ENCODE measurements around the gene COL23A1.

- TF ChIP-seq ELF1 (CRISPR knock-in tag; IDR thresholded peaks at IDR 0.05) (no peak), EP300 (IDR thresholded peaks at IDR 0.05; ENCODE audit: low read depth in 2 of 2, low read length in 2 of 2) (no peak), EP300 (CRISPR knock-in tag; IDR thresholded peaks at IDR 0.05; ENCODE audit: borderline replicate concordance) (no peak), HOMEZ (CRISPR knock-in tag; IDR thresholded peaks at IDR 0.05; ENCODE audit: low read depth) (no peak)
These were observed 93.6 kb downstream of the COL23A1 start for GRCh38 chr5:178496642-178497041.
